Midbrain (tissue), 1 donor: ENCODE data around the gene ARMCX5.

ENCODE experiments used
- DNase-seq: peaks from one replicate; lab custom pipeline; 2025; lab: John Stamatoyannopoulos, UW

ARMCX5 gene

DNA sequence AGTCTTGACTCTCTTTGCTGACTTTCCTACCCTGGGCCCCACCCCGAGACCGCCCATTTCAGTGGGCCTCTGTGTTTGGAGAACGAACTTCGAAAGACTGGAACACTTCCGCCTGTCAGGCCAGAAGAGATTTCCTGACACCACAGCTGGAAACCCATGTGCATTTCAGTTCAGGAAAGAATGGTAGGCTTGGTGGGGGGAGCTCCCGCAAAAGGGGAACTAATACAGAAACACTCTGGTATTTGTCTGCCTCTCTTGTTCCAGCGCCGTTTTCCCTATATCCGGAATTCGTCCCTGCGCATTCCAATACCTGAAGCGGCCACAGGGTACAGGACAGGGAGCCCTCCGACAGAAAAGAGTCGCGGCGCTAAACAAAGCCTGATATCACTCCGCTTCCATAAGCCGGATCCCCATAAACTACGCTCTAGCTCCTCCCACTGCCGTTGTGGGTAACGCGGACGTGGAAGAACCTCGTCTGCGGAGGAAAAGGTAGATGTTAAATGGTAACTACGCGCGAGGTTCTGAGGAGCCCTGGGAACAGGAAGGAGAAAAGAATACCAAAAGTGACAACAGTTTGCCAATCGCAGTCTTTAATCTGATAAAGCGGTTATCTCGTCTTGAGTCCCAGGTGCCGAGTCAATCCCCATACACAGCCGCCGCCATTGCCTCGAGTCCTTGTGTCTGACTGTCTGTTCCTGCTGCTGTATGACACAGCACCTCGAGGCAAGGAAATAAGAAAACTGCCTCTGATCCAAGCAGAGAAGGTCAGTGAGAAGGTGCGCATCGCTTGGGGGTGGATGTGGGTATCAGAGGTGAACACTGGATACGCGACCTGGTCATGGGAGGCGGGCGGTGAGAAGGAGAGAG, at the start of gene ARMCX5:
Gene ARMCX5 (plus strand): TSS at position 432 of the 867 bp plus-strand sequence. CDS start 2,627 bp downstream, outside the sequence.
- peak; percentile 66 for DNase-seq

DNA sequence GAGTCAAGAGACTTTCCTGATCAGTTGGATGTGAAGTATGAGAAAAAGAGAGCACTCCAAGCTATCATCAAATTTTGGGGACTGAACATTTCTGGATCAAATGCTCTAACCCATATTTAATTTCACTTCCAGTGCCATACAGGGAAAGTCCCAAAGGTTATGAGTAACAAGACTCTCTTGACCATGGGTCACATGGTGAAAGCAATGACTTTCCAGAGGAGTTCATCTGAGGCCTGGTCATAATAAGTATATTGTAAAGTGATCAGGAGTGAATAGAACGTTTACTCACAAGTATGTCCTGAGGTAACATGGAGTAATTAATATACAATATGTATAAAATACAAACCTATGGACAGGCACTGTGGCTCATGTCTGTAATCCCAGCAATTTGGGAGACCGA, 40.7 kb upstream of the ARMCX5 start:
- DNase-seq: no peak

DNA sequence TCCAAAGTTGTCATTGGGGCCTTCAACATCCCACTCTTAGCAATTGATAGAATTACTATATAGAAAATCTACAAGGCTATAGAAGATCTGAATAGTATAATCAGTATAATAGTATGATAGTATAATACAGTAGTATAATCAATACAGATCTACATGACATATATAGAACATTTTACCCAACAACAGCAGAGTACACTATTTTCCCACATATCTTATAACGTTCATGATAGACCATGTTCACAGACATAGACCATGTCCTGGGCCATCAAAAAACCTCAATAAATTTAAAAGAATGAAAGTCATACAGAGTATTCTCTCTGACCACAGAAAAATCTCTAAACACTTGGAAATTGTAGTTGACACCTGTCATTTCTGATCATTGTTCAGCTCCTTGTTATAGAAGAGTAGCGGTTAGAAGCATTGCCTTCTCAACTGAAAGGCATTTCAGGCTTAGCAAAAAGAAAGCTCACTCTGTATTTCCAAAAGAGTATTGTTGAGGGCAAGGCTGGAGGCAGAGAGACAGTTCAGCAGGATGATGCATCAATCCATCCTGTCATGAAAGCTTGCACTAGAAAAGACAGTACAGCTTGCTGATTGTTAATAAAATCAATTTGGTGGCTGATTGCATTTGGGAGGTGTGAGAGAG, 38.8 kb upstream of the ARMCX5 start:
- DNase-seq: no peak

DNA sequence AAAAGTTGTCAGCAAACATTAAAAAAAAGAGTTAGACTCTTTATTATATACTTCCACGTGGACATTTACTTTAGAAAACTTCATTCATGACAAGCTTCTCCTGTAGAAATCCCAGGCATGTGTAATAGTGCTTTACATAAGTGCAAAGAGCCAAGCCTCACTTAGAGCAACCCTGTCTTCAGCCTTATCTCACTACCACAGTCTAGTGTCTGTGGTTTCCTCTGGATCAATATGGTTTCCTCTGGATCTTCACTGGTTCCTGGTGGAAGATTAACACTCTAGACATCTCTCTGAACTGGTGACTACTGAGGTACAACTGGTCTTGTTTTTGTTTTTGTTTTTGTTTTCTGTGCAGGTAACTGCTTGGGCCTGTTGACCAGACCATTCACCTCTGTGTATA, 18.4 kb upstream of the ARMCX5 start:
- no peak for DNase-seq

DNA sequence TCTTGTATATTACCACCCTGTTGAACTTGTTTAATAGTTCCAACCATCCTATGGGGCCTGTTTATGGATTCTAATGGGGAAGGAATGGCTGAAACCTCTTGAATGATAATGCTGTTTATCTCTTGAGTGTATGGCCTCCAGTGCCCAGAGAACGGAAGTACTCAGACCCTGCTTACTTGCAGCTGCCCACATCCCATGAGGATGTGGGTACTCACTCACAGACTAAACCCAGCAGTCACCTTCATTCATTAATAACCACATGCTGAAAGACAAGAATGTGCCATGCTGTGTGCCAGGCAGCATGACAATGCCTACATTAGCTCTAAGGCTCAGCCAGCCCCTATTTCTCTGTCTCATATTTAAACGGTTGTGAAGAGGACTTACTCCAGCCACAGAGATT, 5.9 kb upstream of the ARMCX5 start:
- DNase-seq: no peak

DNA sequence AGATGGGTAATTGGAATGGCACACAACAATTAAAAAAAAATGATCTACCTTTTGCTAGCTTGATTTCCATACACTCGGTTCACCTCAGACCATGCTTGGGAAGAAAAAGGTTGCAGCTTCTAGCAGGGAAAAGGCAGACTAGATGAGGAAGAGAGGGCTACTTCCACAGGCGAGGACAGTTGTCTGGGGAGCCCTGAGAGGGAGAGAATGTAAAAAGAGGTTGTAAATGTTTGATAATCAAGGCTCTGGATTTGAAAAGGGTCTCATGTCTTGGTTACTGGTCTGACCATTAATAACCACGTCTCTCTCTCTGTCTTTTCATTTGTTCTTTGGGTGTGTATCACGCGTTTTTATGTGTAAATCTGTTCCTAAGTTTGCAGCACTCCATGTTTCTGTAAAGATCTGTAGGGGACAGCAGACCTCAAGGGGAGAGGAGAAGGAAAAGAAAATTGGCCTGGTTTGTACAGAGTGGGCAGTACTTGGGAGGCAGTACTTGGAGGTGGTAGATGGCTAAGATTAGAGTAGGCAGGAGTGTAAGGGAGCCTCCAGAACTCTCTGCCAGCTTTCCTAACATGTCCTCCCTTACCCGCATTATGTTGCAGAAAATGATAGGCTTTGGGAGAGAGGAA, 750 bp downstream of the ARMCX5 start:
- peak; percentile 32 for DNase-seq

DNA sequence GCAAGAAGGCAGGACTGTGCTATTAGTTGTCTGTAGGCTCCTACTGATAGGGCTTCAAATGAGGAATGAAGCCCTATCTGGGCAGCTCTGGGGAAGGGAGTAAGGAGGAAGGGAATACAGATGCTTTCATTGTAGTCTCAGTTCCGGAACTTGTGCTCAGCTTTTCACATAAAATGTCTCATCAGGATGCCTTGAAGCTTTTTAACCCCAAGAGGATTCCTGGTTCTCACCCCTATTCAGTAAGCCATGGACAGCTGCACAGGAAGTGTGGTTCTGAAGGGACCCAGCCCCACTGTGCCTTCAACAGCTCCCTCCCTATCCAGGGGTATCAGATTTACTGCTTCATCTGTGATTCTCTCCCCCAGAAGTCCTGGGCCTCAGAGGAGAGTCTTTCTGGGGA, 5.0 kb downstream of the ARMCX5 start:
- no peak for DNase-seq

DNA sequence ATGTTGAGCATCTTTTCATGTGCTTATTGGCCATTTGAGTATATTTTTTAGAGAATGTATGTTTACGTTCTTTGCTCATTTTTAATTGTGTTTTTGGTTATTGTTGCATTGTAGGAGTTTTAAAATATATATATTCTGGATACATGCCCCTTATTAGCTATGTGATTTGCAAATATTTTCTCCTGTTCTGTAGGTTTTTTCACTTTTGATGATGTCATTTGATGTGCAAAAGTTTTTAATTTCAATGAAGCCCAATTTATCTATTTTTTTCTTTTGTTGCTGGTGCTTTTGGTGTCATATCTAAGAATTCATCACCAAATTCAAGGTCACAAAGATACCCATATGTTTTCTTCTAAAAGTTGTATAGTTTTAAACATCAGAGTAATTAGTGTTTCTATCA, 6.8 kb downstream of the ARMCX5 start:
- DNase-seq: no peak

DNA sequence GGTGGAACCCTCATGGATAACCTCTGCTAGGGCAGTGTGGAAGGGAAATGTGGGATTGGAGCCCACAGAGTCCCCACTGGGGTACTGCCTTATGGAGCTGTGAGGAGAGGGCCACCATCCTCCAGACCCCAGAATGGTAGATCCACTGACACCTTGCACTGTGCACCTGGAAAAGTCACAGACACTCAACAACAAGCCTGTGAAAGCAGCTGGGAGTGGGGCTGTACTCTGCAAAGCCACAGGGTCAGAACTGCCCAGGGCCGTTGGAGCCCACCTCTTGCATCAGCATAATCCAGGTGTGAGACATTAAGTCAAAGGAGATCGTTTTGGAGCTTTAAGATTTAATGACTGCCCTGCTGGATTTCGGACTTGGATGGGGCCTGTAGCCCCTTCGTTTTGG, 11.6 kb downstream of the ARMCX5 start:
- DNase-seq: no peak

DNA sequence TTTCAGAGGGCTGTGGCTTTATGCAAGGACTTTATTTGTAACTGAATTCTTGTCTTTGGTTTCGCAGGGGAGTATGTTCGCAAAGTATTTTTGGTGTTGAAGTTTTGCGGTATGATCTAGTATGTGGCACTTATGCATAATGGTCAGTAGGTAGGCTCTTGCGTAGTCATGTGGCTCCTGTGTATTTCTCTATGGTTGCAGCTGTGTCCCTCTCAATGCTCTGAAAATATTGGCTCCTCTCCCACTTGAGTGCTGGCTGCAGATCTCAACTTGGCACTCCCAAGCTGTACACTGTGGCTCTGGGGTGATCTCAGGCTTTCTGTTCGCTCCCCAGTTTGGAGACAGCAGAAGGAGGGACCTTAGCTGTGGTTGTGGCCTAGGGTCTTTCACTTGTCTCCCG, 24.8 kb downstream of the ARMCX5 start:
- peak; percentile 5 for DNase-seq

DNA sequence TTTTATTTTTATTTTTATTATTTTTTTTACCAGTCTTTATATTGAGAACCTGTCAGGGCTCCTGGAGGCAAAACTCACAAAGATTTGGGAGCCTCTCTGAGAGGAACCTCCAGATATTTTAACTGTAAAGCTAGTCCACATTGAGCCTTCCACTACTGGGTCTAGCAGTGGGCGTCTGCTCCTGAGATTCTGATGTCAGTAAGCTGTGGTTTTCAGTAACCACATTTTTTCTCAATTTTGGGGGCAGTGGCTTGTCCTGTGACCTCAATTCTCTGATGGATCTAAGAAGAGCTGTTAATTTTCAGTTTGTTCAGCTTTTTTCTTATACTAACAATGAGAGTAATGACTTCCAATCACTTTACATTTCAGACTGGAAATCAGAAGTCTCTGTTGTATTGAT, 28.3 kb downstream of the ARMCX5 start:
- no peak for DNase-seq

DNA sequence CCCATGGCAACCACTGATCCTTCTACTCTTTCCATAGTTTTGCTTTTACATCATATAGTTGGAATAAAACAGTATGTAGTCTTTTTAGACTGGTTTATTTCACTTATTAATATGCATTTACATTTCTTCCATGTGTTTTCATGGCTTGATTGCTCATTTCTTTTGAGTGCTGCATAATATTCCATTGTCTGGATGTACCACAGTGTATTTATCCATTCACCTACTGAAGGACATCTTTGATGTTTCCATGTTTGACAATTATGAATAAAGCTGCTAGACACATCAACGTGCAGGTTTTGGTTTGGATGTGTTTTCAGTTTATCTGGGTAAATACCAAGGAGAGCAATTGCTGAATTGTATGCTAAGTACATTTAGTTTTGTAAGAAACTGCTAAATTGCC, 38.2 kb downstream of the ARMCX5 start:
- no peak for DNase-seq

DNA sequence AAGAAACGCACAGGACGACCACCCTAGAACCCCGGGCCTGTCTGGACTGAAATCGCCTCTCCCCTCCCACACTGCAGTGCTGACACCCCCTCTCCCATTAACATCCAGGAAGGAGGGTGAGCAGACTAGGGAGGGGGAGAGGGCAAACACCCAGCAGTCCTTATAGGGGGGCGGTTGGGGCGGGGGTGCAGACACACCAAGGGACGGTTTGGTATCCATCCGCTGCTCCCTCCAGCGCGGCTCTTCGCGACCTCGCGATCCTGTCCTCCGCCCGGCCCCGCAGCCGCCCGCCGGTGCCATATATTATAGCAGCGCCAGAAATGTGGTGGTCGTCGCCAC, 51.6 kb downstream of the ARMCX5 start:
- DNase-seq: no peak

DNA sequence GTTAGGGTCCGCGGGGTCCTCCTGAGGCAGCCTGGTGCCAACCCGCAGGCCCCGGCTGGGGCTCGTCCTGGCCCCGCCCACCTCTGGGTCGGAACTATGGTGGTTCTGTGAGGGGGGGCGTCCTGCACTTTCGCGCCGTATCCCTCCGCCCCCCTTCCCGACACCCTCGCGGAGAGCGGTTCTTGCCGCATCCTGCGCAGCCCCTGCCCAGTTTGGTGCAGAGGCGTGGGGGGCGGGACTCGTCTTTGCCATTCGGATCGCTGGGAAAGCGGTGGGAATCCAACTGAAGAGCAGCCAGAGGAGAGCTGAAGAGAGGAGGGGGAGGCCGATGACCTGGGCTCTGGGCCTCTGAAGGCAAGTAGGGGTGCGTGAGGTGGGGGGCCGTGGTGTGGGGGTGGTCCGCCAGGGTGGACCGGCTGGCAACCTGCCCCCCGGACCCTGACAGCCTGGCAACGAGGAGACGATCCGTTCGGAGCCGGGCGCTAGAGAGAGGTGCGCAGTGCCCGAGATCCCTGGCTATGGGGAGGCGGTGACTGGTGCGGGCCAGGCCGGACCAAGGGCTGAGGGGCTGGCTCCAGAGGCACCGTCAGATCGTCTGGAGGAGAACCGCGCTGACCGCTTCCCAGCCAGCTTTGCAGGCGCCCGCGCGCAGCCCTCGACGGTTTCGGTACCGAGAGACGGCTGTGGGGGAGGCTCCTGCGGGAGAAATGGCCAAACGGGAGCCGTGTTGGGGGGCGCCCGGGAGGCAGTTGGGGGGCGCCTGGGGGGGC, 52.1 kb downstream of the ARMCX5 start, which contains the start of gene GPRASP1:
Gene GPRASP1 (plus strand): TSS at position 242 of the 770 bp plus-strand sequence. CDS start 2,431 bp downstream, outside the sequence.
- peak; percentile 25 for DNase-seq

DNA sequence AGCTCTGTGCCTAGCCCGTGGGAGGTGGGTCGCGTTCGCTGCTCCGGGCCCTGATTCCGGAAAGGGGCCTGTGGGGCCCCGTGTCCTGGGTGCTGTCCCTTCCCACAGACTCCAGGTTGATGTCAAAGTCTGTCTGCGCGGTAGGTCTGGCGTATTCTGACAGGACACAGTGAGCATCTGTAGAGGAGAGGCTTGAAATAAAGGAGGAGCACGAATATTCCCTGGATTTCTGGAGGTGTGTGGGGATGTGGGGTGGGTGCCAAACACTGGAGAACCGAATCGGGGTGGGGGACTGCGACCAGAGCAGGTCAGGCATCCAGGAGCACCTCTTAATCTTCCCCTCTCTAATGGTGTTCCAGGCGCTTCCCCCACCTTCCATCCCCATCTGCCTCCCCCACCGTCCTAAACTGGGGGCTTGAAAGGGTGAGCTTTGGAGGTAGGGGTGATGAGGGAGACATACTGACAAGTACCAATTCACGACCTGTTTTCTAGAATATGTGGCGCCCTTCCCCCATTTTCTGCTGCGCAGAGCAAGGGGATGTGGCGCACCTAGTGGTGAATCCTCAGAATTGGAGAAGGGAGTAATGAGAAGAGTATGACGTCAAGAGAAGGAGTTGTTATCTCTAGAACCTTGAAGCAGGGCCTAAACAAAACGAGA, 52.8 kb downstream of the ARMCX5 start:
- peak; percentile 39 for DNase-seq
